ENCODE results near the gene MDP1.
"Not testable (repeated sequence)": the region's sequence is repeated elsewhere in the genome, so short reads cannot be mapped to it uniquely, and the experiment has no call there.

MDP1 gene

DNA sequence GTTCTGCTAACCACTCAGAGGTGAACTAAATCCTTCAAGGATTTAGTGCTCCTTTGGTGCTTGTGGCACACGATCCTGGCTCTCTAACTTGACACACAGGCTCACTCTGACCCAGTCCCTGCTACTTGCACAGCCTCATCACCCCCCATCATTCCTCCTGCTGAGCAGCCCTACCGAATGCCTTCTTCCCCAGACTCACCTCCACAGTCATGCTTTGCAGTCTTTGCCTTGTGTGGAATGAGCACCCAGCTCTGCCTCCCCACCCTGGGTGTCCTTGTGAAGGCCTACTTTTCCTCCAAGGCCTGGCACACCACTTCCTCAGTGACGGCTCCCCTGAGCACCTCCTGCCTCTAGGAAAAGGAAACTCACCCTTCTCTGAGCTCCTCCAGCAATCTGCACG is 34.5 kb upstream of the MDP1 start:
- DNase-seq: no peak

DNA sequence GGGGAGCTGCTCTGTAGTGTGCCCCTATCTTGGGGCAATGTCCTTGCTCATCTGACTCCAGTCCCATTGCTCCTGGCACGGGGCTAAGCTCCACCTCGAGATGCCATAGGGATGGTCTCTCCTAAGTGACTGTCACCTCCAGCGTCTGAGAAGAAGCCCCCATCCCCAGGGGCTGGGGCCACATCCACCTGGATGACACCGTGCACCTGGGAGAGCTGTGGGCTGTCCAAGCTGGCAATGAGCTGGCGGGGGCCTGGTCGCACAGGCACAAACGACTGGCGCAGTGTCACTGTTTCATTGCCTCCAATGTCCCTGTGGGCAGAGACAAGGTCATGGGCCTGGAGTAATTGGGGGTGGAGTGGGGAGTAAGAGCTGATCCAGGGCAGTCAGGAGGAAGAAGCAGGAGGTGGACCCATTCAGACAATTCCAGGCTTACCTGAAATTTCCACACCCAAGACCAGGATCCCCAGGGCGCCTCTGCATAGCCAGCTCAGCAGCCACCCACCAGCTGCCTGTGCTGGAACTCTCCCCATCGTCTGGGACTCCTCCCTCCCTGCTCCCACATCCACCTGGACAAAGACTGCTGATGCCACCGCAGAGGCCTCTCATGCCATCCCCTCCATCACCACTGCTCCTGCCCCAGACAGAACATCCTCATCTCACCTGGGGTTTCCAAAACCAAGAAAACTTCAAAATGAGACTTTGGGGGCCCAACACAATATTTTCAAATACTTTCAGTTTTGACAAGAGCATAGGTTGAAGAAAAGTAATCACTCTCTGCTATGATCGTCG is 33.6 kb upstream of the MDP1 start:
- DNase-seq: no peak

DNA sequence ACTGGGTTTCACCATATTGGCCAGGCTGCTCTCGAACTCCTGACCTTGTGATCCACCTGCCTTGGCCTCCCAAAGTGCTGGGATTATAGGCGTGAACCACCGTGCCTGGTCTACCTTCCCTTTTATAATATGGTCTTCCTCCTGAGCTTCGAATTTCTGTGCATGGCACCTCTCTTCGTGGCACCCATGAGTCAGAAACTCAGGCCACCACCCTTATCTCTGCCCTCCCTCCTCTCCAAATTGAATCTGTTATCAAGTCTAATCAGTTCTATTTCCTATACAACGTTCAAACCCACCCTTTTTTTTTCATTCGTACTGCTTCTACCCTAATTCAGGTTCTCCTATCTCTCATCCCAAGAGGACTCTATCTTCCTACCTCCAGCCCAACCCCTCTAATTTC is 31.6 kb upstream of the MDP1 start:
- no peak for DNase-seq

DNA sequence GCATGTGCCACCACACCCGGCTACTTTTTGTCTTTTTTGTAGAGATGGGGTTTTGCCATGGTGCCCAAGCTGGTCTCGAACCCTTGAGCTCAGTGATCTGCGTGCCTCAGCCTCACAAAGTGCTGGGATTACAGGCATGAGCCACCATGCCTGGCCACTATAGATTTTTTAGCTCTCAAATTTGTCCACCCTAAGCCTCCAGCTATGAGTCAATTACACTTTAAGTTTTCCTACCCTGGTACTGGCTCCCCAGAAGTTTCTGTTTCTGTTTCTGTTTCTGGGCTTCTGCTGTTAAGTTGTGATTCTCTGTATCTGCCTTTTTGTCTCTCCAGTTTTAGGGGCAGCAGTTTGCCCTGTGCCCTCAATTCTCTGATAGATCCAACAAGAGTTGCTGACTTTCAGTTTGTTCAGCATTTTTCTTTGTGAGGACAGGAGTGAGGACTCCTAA is 30.9 kb upstream of the MDP1 start:
- DNase-seq: no peak

DNA sequence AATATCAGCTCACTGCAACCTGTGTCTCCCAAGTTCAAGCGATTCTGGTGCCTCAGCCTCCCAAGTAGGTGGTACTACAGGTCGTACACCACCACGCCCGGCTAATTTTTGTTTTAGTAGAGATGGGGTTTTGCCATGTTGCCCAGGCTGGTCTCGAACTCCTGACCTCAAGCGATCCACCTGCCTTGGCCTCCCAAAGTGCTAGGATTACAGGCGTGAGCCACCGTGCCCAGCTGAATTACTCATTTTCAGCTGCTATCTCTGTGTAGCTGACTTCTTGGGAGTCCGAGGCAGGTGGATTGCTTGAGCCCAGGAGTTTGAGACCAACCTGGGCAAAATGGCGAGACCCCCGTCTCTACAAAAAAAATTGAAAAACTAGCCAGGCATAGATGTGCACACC is 29.5 kb upstream of the MDP1 start:
- not testable (repeated sequence) for DNase-seq

DNA sequence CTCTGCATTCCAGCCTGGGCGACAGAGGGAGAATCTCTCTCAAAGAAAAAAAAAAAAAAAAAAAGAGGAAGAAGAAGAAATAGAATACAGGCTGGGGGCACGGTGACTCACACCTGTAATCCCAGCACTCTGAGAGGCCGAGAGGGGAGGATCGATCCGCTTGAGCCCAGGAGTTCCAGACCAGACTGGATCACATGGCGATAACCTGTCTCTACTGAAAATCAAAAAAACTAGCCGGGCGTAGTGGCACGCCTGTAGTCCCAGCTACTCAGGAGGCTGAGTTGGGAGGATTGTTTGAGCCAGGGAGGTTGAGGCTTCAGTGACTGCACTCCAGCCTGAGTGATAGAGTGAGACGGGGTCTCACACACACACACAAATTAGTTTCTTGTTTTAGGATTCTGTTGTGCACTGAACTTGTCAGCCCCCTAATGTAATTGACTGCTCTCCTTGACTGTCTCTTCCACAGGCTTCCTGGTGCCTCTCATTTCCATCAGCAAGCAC is 27.5 kb upstream of the MDP1 start:
- peak; percentile 31 for DNase-seq

DNA sequence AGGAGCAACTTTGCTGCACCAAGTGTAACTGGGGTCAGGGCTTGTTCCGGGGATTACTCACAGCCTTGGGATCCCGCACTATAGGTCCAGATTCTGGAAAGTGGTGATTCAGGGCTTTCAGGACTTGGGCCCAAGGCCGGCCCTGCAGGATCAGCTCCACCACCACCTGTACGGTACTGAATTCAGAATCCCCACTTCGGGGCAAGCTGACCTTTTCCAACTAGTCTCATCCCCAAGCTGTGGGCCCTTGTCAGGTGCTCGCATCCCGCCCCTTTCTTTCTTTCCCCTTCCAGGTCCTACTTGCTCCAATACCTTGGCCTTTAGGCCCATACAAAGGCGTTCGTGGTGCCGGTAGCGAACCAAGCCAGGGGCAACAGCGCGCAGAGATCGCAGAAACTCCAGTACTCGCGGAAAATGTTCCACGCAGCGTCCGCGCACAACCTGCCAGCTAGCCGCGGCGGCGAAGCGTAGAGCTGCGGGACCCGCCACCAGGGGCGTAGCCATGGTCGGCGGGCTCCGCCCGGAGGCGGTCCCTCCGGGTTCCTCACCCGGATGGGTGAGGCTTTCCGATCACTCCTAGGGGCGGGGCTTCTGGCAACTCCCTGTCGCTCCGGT is 26.1 kb upstream of the MDP1 start:
- peak; percentile 95 for DNase-seq

DNA sequence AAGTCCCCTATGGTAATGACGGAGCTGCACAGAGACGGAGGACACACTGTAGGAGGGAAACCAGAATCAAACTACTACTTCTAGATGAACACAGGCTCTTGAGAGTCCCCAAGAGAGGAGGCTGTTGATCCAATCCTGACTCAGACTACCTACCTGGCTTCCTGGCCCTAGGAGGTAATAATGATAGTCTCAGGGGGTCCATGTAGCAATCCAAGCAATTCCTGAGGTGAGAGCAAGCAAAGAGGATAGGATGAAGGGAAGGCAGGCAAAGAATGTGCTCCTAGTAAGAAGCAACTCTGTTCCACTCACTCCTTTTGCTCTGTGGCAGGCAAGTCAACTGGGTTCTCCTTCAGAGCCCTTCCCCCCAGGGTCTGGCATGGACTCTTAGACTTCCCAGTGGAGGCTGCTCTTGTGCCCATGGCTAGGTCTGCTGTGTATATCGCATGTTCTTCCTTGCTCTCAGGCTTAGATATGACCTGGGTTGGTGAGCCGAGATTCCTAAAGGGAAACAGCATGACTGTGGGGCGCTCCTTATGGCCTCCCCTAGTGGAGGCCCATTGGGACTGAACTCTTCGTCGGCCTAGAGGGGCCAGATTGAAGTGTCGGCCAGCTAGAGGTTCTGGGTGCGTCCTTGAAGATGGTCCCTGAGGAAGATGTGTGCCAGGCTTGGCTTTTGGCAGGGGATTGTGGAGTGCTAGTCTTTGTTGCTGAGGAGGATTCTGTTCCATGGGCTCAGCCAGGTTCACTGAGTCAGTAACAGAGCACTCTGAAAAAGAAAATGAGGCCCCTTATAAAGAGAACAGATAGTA is 24.4 kb upstream of the MDP1 start:
- DNase-seq: no peak

DNA sequence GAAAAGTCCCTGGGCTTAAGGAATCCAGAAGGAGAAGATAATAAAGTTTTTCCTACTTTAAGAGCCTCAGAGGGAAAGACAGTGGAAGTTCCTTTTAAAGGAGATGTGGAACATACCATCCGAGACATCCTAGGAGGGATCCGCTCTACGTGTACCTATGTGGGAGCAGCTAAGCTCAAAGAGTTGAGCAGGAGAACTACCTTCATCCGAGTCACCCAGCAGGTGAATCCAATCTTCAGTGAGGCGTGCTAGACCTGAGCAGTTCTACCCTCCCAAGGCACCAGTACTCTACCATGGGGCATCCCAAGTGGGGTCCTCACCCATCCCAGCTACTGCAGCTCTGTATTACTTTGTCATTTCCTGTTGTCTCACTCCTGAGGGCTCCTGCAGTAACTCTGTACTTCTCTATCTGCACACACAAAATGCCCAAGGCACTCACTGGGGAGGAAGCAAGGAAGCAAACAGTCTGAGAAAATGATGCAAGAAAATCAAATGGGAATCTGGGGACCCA is 22.7 kb upstream of the MDP1 start:
- no peak for DNase-seq

DNA sequence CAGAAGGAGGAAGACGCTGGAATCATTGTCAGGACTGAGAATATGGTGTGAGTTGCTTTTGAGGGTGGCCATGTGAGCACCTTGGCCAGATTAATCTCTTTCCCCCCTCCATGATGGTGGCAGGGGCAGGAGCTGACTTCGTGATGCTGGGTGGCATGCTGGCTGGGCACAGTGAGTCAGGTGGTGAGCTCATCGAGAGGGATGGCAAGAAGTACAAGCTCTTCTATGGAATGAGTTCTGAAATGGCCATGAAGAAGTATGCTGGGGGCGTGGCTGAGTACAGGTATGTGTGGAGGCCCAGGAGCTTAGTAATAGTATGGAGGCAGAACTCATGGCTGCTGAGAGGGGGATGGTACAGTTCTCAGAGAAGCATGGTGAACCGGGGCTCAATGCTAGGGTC is 22.3 kb upstream of the MDP1 start:
- peak; percentile 3 for DNase-seq

DNA sequence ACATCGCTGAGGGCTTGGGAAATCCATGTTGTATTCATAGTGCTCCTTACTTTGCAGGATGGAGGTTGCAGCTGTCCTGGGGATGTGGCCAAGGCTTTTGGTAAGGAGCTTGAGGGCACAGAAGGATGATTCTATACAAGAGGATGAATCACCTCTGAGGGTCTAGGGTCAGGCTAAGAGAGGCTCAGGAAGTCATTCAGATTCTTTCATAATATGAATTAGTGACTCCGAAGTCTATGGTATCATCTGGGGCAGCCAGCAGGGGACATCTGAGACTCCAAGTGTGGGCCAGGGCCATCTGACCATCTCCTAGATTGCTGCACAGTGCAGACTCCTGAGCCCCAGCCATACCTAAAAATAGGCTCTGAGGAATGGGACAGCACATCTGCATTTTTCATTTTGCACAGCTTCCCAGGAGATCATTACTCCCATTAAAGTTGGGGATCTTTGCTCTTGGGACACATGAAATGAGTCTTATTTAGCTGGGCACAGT is 21.6 kb upstream of the MDP1 start:
- DNase-seq: no peak

DNA sequence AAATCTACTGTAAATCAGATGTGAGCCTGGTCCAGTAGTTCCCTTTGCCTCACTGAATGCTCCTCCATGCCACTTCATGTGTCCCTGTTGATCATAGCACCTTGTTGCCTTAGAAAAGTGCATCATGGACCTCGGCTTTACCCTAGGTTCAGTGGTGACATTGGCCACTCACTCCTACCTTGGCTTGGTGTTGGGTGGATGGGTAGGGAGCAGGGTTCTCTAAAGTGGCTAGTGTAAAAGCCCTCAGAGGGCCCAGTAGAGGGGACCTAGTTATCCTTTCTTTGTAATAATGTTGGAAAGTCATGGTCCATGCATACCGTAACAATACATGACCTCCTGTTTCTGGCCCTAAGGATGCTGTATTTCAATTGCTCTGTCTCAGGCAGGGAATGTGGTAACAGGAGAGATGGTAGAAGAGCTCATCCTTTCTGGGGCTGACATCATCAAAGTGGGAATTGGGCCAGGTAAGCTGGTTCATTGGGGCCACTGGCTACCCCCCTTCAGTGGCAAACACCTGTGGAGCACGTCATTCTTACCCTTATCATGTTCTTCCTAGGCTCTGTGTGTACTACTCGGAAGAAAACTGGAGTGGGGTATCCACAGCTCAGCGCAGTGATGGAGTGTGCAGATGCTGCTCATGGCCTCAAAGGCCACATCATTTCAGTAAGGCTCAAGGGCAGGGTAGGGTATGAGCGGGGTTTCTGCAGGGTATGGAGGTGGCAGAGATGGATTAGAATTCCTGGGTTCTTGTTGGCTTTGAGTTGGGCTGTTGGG is 21.0 kb upstream of the MDP1 start:
- no peak for DNase-seq

DNA sequence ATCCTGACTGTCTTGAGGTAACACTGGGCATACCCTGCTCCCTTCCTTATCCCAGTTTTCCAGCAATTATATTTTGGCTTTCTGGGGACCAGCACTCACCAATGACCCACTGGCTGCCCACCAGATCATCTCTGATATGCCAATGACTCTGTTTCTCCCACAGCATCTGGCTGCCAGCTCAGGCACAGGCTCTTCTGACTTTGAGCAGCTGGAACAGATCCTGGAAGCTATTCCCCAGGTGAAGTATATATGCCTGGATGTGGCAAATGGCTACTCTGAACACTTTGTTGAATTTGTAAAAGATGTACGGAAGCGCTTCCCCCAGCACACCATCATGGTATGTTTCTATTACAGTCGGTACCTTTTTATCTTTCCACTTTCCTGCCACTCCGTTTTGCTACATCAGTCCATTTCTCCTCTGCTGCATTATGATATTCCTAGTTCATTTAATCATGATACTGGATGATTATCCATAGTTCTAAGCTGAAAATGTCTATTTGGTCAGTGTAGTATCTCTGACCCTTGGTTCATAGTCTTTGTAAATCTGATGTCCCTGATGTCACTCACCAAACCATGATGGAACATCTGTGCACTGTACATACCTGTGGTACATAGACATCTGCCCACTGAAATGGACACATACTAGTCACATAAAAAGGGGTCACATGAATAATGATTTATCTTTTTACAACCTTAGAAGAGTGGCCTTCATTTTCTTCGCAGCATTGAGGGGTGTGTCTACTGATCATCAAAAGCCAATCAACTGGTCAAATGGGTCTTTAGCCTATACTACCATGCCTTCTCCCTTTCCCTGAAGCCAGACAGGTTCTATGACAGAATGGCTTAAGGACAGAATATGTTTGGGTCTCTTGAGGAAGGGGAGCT is 20.2 kb upstream of the MDP1 start:
- DNase-seq: no peak

DNA sequence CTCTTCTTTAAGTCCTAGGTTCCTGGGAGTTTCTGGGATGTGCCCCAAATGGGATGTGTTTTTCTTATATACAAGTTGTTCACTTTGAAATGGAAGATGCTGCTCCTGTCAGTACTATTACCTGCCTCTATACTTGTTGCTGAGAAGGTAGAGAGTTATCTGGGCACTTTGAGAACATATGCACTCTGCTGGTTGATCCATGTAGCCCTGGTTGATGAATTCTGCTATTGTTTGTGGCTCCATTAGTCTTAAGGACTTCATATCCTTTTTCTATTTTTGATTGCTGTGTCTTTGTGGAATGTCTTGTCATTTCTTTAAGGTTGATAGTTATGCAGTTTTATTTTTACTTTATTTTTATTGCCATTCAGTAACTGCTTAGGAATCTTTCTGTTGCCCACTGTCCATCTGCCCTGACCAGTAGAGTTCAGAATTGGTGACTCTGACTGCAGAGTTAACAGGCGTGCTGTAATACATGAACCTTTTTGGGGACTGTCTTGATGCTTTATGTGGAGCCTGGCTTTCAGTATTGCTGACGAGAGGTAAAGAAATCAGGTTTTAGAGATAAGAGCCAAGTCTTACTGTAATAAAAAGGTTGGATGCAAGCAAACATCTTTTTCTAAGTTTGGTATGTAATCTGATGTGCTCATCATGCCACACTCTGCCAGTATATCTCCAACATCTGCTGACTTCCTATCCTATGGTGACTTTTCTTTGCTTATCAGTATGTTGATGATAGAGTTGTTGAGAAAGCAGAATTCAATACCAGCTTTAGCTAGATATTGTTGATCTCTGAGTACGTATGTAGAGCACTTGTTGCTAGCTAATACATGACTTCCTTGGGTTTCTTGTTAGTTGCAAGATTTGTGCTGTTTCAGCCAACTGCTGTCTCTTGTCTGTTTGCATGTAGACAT is 18.5 kb upstream of the MDP1 start:
- DNase-seq: no peak

DNA sequence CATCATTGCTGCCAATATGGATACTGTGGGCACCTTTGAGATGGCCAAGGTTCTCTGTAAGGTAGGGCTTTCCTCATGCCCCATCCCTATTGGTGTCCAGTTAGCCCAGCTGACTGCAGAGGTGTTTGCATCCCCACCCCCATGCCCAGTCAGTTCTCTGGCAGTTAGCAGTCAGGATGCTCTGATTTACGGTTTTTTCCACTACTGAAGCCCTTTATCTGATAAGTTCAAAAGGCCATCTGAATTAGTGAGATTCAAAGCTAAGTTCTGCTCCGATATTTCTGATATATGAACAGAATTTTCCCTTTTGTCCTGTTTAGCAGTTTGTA is 17.6 kb upstream of the MDP1 start:
- DNase-seq: no peak

DNA sequence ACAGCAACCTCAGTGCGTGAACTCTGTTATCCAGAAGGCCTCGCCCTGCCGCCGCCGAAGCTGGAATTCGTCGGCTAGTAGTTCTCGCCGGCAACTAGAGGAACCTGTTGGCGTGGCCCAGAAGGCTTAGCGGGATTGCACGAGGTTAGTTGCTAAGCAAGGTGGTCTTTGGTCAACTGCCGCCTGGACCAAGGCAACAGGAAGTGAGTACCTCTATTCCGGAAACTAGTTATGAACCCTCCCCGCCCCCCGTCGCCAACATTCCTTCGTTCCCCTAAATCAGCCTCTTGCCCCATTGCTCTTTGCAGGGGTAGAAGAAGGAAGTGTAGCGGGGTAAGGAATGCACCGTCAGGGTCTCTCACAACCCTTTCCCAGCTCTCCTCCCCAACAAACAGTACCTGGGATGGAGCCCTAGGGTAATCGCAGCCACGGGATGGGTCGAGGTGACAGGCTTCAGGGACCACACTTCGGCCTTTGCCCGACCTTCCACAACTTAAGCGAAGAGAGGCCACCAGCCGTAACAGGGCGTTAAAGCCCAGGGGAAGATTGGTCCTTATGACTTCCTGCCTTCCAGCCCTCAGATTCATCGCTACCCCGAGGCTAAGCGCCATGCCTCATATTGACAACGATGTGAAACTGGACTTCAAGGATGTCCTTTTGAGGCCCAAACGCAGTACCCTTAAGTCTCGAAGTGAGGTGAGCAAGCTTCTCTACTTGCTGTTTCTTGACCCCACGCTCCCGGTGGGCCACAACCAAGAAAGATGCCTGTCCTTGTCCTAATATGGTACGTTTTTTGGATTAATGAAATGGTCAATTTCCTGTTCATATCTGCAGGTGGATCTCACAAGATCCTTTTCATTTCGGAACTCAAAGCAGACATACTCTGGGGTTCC is 17.0 kb upstream of the MDP1 start, which contains the start of gene GMPR2:
Gene GMPR2, plus strand, starts transcription at position 285 of the 893 bp plus-strand sequence. Its CDS starts 325 bp downstream, at position 610.
- DNase-seq: peak; percentile 79

DNA sequence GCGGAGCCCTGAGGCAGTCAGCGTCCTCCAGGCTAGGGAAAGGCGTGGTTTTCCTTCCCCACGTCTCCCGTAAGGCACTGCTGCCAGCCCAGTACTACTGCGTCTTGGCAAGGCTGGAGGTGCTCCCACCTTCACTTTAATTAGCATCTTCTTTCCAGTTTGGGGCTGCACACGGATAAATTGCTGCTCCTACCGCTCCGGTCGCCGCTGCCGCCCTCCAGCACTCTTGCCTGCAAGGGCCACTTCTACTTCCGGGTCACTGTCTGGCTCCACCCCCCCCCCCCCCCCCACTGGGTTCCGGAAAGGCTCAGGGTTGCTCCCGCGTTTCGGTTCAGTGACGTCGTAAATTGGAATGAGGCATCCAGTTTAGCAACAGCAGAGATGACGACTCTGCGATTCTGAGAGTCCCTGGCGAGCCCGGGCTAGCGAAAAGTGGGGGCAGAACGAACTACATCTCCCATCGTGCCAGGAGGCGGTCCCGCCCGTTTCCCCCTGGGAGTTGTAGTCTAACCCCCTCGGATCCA is 16.3 kb upstream of the MDP1 start, which contains the start of gene NEDD8:
Gene NEDD8, minus strand, starts transcription at position 247 of the 524 bp plus-strand sequence. Its CDS starts 100 bp downstream, at position 147.
- DNase-seq: peak; percentile 92

DNA sequence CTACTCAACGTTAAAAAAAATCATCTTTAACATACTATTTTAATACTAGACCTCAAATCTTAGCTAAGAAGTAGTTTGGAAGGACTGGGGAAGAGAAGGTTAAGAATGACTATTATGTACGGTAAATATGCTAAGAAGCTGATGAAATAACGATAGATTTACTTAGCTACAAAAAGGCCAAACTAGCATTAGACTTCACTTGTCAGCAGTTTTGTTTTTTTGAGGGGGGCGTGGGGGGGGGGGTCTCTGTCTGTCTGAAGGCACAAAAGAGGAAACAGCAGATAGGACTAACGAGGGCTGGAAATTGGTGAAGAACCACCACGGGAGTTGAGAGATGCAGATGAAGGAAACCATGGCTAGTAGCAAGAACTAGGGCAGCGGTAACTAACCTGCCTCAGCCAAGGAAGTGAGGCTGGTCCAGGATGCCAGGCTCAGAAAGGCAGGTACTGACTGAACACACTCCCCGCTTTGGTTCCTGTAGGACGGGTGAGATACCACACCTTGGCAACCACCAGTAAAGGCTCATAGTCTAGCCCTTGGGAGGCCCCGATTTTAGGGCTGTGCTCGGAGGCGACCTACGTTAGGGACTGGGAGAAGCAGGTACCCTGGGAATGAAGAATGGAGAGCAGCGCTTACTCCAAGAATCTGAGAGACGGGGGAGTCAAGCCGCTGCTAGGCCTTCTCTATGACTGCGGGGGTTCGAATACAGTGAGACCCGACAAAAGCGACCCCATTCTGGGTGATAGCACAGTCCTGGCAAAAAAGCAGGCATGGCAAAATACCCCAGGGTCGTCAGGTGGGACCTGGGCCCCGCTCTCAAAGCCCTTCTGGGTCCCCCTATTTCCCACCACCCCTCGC is 15.6 kb upstream of the MDP1 start:
- no peak for DNase-seq
